CD4-positive, alpha-beta T cell treated with Interleukin-2 at 100 ng/mL for 4 hours (primary cell): ENCODE results near the gene LIMS3.
"Not testable (repeated sequence)": the region's sequence is repeated elsewhere in the genome, so short reads cannot be mapped to it uniquely, and the experiment has no call there.

Experiments used
- DNase-seq: peaks from one replicate; pipeline ENCODE4 v3.0.0-alpha.2; 2020; ENCODE audit warnings: low spot score

The LIMS3 gene

DNA sequence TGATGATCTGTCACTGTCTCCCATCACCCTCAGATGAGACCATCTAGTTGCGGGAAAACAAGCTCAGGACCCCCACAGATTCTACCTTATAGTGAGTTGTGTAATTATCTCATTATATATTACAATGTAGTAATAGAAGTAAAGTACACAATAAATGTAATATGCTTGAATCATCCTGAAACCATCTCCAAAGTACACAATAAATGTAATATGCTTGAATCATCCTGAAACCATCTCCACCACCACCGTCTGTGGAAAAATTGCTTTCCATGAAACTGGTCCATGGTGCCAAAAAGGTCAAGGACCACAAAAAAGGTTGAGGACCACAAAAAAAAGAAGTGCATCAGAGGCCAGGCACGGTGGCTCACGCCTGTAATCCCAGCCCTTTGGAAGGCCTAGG, 29.3 kb downstream of the LIMS3 start:
- not testable (repeated sequence) for DNase-seq

DNA sequence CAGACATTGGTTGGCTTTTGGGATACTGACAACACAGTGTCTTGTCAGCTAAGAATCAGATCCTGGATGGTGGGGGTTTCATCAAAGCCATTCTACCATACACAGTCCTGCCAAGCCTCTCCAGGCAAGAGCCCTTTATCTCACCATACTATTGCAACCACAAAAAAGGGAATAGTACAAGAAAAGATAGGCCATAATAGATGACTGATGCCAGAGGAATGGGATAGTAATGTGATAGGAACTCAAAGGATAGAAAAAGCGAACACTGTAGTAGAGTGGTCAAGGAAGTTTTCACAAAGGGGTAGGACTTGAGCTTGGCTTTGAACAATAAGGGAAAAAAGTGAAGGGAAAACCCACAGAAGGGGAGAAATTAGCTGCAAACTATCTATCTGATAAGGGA, 30.7 kb downstream of the LIMS3 start:
- DNase-seq: not testable (repeated sequence)

- not testable (repeated sequence) for DNase-seq
Observed at GRCh38 chr2:109936534-109936933, 38.0 kb downstream of the LIMS3 start.

GRCh38 chr2:109945362-109945761, 46.9 kb downstream of the LIMS3 start:
- DNase-seq: not testable (repeated sequence)

GRCh38 chr2:109947262-109947958, 48.9 kb downstream of the LIMS3 start:
- DNase-seq: not testable (repeated sequence)

DNA sequence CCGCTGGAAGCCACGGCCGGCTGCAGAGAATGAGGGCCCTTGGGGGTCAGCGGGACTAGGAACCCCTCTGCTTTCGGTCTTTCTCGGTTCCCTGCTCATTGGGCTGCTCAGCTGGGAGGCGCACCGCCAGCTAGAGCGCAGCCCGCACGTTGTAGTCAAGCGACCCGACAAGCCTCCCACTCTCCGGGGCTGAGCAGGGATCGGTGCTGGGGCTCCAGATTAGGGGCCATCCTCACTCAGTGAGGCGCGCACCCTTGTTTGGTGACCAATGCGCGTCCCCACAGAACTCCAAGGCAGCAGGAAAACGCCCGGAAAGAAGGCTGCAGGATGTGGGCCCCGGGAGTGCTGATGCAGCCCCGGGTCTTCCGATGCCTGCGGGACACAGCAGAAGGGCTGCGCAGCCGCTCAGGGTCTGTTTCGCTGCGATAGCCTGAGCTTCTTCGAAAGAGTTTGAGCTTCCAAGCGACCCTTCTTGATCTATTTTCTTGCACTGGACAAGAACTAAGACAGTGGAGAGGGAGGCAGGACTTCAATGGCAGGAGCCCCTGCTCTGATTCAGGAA, 49.6 kb downstream of the LIMS3 start:
- DNase-seq: not testable (repeated sequence)

- not testable (repeated sequence) for DNase-seq
Observed at GRCh38 chr2:109950146-109950843, 51.8 kb downstream of the LIMS3 start.

DNA sequence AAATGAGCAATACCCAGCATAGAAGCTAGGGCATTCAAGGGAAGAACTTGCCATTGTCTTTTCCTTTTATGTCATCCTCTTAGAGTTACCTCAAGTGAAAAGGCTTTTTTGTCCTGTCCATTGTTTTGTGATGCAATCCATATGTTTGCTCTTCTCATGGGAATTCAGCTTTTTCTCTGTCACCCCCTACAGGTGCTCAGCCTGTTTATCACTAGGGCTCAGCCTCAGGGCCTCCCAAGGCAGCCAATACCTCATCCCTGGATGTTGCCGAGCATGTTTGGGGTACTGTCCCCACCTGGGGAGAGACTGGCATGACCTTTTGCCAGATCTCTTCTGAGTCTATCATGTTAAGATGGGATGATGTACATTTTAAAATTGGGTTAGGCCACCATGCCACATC, 65.5 kb downstream of the LIMS3 start:
- not testable (repeated sequence) for DNase-seq

DNA sequence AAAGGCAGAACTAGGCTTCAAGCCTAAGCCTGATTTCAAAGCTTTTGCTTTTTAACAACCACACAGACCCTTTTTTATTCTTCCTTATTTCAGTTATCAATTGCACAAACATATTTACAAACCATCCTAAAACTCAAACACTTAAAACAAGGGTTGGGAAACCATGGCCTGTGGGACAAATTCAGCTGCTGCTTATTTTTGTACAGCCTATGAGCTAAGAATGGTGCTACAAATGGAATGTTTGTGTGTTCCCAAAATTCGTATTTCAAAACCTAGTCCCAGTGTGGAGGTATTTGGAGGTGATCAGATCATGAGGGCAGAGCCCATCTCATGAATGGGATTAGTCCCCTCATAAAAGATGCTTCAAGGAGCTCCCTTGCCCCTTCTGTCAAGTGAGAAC, 67.0 kb downstream of the LIMS3 start:
- not testable (repeated sequence) for DNase-seq

DNA sequence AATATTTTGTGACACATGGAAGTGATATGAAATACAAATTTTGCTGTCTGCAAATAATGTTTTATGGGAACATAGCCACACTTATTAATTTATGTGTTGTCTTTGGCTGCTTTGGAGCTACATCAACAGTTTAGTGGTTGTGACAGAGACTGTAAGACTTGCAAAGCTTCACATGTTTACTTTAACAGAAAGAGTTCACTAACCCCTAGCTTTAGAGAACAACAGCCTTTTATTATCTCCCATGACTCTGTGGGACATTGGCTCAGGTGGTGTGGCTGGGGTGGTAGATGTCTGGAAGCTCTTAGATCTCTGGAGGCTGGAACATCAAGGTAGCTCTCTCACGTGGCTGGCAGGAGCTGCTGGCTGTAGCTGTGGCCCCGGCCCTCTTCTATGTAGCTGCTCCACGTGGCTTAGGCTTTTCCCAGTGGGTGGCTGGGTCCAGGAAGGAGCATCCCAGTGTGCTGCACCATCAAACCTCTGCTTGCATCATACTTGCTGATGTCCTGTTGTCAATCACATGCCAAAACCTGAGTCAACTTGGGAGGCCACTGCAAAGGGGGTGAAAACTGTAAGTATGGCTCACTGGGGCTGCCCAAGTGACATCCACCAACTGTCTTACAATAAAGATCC, 67.7 kb downstream of the LIMS3 start:
- DNase-seq: not testable (repeated sequence)

- DNase-seq: not testable (repeated sequence)
Observed at GRCh38 chr2:109966858-109967257, 68.4 kb downstream of the LIMS3 start.

- DNase-seq: not testable (repeated sequence)
Observed at GRCh38 chr2:109969864-109970263, 71.4 kb downstream of the LIMS3 start.

GRCh38 chr2:109971710-109972109, 73.2 kb downstream of the LIMS3 start:
- DNase-seq: not testable (repeated sequence)
